ENCODE measurements around the gene KIF26B. TPM values are rescaled to one million over a fixed set of nuclear protein-coding genes. Genes with fewer than 3 reads are reported as not detected.
"Not testable (repeated sequence)": the region's sequence is repeated elsewhere in the genome, so short reads cannot be mapped to it uniquely, and the experiment has no call there.

Gene KIF26B
- total RNA-seq, 3 donors from 2014 or later (not counting 1 experiment from before 2014, with no cell fraction given) = 0.16 to 0.96 (median 0.18) TPM

GRCh38 chr1:245129319-245130240 lies 25.2 kb upstream of the KIF26B start:
- no peak for TF ChIP-seq CTCF (IDR thresholded peaks at IDR 0.05)
- H3K4me3 Mint-ChIP-seq = no peak overlapping the region
- no peaks in the 10 kb centered on the region for H3K9me3 Mint-ChIP-seq
- H3K36me3 ChIP-seq (ENCODE audit: control insufficient read depth, insufficient read depth, low read length) = no peaks in the 10 kb centered on the region
- no peak overlapping the region for H3K27ac ChIP-seq (ENCODE audit: low read length)
- no peaks in the 10 kb centered on the region for H3K36me3 Mint-ChIP-seq
- 53% methylated on average over 19 of the region's 19 CpGs for WGBS (ENCODE audit: insufficient coverage)
- no peak overlapping the region for H3K27ac Mint-ChIP-seq
- H3K27me3 ChIP-seq (ENCODE audit: control insufficient read depth, insufficient read depth, low read length) = no peaks in the 10 kb centered on the region
- ATAC-seq (no peak), DNase-seq (no peak)
- H3K4me1 Mint-ChIP-seq = no peaks in the 10 kb centered on the region
- H3K4me3 ChIP-seq (ENCODE audit: low read length) = no peak overlapping the region
- intact Hi-C loops (cut with micrococcal nuclease) = no loop called here
- no peaks in the 10 kb centered on the region for H3K4me1 ChIP-seq (ENCODE audit: control insufficient read depth, insufficient read depth, low read length)
- peaks cover 24 to 36% of the 10 kb centered on the region in 2 donors for H3K27me3 Mint-ChIP-seq (ENCODE audit: low read depth in 2 of 2)
- H3K9me3 ChIP-seq (ENCODE audit: control insufficient read depth, insufficient read depth, low read length) = no peaks in the 10 kb centered on the region

DNA sequence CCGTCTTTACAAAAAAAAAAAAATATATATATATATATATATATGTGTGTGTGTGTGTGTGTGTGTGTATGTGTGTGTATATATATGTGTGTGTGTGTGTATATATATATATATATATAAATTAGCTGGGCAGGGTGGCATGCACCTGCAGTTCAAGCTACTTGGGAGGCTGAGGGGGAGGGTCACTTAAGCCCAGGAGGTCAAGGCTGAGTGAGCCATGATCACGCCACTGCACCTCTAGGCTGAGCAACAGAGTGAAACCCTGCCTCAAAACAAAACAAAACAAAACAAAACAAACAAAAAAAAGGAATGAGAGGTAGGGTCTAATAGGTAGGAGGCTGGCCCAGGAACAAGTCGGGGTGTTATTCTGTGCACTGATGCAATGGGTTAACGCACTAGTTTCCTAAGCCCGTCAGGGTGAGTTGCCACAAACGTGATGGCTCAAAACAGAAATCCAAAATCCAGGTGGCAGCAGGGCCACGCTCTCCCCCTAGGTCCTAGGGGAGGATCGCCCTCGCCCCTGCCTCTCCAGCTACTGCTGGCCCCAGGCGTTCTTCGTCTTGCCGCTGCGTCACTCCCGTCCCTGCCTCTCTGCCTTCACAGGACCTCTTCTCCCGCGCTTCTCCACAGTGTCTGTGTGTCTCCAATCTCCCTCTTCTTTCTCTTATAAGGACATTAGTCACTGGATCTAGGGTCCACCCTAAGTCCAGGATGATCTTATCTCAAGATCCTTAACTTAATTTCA lies 24.3 kb upstream of the KIF26B start:
- H3K4me3 ChIP-seq (ENCODE audit: low read length); H3K36me3 Mint-ChIP-seq; intact Hi-C loops (cut with micrococcal nuclease); H3K9me3 Mint-ChIP-seq; H3K36me3 ChIP-seq (ENCODE audit: control insufficient read depth, insufficient read depth, low read length); H3K27me3 ChIP-seq (ENCODE audit: control insufficient read depth, insufficient read depth, low read length); H3K4me1 ChIP-seq (ENCODE audit: control insufficient read depth, insufficient read depth, low read length); H3K27ac ChIP-seq (ENCODE audit: low read length); ATAC-seq; DNase-seq; H3K27ac Mint-ChIP-seq; H3K9me3 ChIP-seq (ENCODE audit: control insufficient read depth, insufficient read depth, low read length); H3K4me3 Mint-ChIP-seq; H3K4me1 Mint-ChIP-seq: not testable (repeated sequence)
- 68% methylated on average over 14 of the region's 16 CpGs for WGBS (ENCODE audit: insufficient coverage)
- H3K27me3 Mint-ChIP-seq (ENCODE audit: low read depth in 2 of 2) = peaks cover 24 to 36% of the 10 kb centered on the region in 2 donors

DNA sequence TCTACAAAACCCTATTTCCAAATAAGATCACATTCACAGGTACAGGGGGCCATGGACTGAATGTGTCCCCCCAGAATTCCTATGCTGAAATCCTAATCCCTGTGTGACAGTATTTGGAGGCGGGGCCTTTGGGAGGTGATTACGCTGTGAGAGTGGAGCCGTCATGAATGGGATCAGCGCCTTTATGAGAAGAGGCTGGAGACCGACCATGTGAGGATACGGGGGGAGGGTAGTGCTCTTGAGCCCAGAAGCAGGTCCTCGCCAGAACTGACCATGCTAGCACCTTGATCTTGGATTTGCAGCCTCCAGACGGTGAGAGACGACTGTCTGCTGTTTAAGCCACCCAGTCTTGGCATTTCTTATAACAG lies 23.8 kb upstream of the KIF26B start:
- H3K27me3 ChIP-seq (ENCODE audit: control insufficient read depth, insufficient read depth, low read length) = no peaks in the 10 kb centered on the region
- no peak for TF ChIP-seq CTCF (IDR thresholded peaks at IDR 0.05)
- H3K36me3 ChIP-seq (ENCODE audit: control insufficient read depth, insufficient read depth, low read length) = no peaks in the 10 kb centered on the region
- H3K36me3 Mint-ChIP-seq = no peaks in the 10 kb centered on the region
- peaks cover 24 to 36% of the 10 kb centered on the region in 2 donors for H3K27me3 Mint-ChIP-seq (ENCODE audit: low read depth in 2 of 2)
- H3K4me3 ChIP-seq (ENCODE audit: low read length) = no peak overlapping the region
- H3K9me3 ChIP-seq (ENCODE audit: control insufficient read depth, insufficient read depth, low read length) = no peaks in the 10 kb centered on the region
- H3K4me3 Mint-ChIP-seq = no peak overlapping the region
- H3K9me3 Mint-ChIP-seq = no peaks in the 10 kb centered on the region
- ATAC-seq (no peak), DNase-seq (no peak)
- no peaks in the 10 kb centered on the region for H3K4me1 Mint-ChIP-seq
- 69% methylated on average over 9 of the region's 9 CpGs for WGBS (ENCODE audit: insufficient coverage)
- H3K27ac ChIP-seq (ENCODE audit: low read length) = no peak overlapping the region
- H3K4me1 ChIP-seq (ENCODE audit: control insufficient read depth, insufficient read depth, low read length) = no peaks in the 10 kb centered on the region
- intact Hi-C loops (cut with micrococcal nuclease) = no loop called here
- H3K27ac Mint-ChIP-seq = no peak overlapping the region

DNA sequence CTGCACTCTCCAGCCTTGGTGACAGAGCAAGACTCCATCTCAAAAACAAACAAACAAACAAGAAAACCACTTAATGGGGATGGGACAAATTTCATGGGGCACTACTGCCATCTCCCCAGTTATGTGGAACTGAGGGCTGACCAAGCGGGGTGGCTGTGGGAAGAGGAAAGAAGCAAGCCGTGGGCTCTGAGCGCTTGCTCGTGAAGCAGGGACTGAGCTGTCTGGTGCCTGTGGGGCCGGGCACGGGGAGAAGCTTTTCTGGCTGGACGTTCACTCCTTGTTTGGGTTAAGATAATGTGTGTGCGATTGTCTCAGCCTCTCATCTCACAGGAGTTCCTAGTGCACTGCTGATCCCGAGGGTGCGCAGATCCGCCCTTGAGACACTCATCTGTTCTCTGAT lies 22.0 kb upstream of the KIF26B start:
- Histone ChIP-seq H3K9me3 (ENCODE audit: control insufficient read depth, insufficient read depth, low read length) (no peaks in the 10 kb centered on the region), H3K4me3 (ENCODE audit: low read length) (no peak overlapping the region), H3K36me3 (ENCODE audit: control insufficient read depth, insufficient read depth, low read length) (no peaks in the 10 kb centered on the region), H3K27me3 (ENCODE audit: control insufficient read depth, insufficient read depth, low read length) (no peaks in the 10 kb centered on the region), H3K4me1 (ENCODE audit: control insufficient read depth, insufficient read depth, low read length) (no peaks in the 10 kb centered on the region), H3K27ac (ENCODE audit: low read length) (no peak overlapping the region)
- Mint-ChIP-seq H3K4me1 (no peaks in the 10 kb centered on the region), H3K36me3 (no peaks in the 10 kb centered on the region), H3K27me3 (ENCODE audit: low read depth in 2 of 2) (peaks cover 22 to 41% of the 10 kb centered on the region in 2 donors), H3K27ac (no peak overlapping the region), H3K9me3 (no peaks in the 10 kb centered on the region), H3K4me3 (no peak overlapping the region)
- no peak for DNase-seq
- intact Hi-C loops (cut with micrococcal nuclease) = no loop called here
- TF ChIP-seq CTCF (IDR thresholded peaks at IDR 0.05) = no peak
- 83% methylated on average over 11 of the region's 11 CpGs for WGBS (ENCODE audit: insufficient coverage)
- no peak for ATAC-seq
